Epithelial cell of esophagus (primary cell): ENCODE data around the gene OR2AT4.
"Not testable (repeated sequence)": the region's sequence is repeated elsewhere in the genome, so short reads cannot be mapped to it uniquely, and the experiment has no call there.

Source experiments
- DNase-seq: peaks from one replicate; pipeline ENCODE4 v3.0.0; 2010; ENCODE audit warnings: low read depth
- H3K4me3 ChIP-seq: 2 replicates; pipeline ENCODE4 v1.5.1; 2011; ENCODE audit warnings: mild to moderate bottlenecking, low read length, control low read depth
- TF ChIP-seq, protein P1 (sequence below): IDR thresholded peaks from 2 replicates; pipeline ENCODE4 v1.5.1; 2011; ENCODE audit warnings: low read depth, mild to moderate bottlenecking, low read length, control low read depth, inconsistent platforms; ENCODE audit not compliant: insufficient read depth; ENCODE audit errors: missing control alignments

The OR2AT4 gene

DNA sequence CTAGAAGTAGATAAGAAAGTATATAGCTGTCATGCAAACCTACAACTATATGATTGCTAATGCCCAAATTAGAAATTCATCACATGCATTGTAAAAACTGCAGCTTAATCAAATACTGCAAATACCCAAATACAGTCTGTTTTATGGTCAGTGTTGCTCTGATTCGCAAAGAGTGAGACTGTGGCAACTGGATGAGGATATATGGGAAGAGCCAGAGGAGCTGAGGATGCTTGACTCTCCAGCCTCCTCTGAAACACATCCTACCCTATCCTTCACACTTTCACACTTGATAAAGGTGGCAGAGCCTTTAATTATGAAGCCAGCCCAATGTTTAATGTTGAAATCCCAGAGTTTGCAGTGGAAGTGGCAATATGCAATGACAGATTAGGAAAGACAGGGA lies 21.9 kb upstream of the OR2AT4 start:
- TF ChIP-seq, protein P1, sequence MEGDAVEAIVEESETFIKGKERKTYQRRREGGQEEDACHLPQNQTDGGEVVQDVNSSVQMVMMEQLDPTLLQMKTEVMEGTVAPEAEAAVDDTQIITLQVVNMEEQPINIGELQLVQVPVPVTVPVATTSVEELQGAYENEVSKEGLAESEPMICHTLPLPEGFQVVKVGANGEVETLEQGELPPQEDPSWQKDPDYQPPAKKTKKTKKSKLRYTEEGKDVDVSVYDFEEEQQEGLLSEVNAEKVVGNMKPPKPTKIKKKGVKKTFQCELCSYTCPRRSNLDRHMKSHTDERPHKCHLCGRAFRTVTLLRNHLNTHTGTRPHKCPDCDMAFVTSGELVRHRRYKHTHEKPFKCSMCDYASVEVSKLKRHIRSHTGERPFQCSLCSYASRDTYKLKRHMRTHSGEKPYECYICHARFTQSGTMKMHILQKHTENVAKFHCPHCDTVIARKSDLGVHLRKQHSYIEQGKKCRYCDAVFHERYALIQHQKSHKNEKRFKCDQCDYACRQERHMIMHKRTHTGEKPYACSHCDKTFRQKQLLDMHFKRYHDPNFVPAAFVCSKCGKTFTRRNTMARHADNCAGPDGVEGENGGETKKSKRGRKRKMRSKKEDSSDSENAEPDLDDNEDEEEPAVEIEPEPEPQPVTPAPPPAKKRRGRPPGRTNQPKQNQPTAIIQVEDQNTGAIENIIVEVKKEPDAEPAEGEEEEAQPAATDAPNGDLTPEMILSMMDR, result no peak
- DNase-seq, result no peak
- H3K4me3 ChIP-seq, result no peak overlapping the region

DNA sequence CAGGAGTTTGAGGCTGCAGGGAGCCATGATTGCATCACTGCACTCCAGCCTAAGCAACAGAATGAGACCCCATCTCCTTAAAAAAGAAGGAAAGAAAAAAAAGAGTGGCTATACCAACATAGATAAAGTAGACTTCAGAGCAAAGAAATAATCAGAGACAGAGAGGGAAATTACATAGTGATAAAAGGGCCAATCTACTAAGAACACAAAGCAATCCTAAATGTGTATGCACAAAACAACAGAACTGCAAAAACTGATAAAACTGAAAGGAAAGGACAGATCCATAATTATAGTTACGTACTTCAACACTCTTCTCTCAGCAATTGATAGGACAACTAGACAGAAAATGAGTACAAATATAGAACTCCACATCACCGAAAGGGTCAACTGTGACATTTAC lies 17.8 kb upstream of the OR2AT4 start:
- DNase-seq, result no peak
- H3K4me3 ChIP-seq, result no peak overlapping the region
- TF ChIP-seq, protein P1, result no peak

DNA sequence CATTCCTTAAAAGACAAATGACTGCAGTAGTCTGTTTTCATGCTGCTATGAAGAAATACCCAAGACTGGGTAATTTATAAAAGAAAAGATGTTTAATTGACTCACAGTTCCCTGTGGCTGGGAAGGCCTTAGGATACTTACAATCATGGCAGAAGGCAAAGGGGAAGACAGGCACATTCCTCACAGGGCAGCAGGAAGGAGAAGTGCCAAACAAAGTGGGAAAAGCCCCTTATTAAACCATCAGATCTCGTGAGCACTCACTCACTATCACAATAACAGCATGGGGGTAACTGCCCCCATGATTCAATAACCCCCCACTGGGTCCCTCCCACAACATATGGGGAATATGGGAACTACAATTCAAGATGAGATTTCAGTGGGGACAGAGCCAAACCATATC lies 16.4 kb upstream of the OR2AT4 start:
- TF ChIP-seq, protein P1, result no peak
- no peak overlapping the region for H3K4me3 ChIP-seq
- DNase-seq, result no peak

DNA sequence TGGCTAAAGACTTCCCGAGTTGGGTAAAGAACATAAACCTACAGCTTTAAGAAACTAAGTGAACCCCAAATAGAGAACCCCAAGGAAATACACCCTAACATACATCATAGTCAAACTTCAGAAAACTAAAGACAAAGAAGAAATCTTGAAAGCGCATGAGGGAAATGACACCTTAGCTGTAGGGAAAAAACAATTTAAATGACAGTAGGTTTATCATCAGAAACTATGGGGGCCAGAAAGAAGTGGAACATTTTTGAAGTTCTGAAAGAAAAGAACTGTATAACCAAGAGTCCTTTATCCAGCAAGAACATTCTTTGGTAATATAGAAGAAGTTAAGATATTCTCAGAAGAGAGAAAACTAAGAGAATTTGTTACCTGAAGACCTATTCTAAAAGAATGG lies 15.5 kb upstream of the OR2AT4 start:
- no peak overlapping the region for H3K4me3 ChIP-seq
- TF ChIP-seq, protein P1, result no peak
- DNase-seq, result no peak

DNA sequence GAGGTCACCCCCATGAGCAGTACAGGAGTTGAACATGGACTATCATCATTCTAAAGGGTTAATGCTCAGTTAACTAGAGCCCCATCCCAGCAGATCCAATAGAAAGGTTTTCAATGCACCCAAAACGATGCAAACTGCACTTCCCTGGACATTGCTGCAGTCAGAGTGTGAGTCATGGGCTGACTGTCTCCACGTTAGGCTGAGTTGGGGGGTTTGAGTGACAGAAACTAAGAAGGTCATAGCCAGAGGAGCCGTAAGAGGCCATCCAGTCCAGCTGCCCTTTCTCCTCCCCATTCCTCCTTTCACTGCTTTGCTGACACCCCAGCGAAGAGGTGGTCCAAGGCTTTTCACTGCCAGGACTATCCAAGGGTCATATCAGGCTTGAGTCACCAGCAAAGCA lies 10.5 kb upstream of the OR2AT4 start:
- TF ChIP-seq, protein P1, result no peak
- no peak overlapping the region for H3K4me3 ChIP-seq
- DNase-seq, result no peak

DNA sequence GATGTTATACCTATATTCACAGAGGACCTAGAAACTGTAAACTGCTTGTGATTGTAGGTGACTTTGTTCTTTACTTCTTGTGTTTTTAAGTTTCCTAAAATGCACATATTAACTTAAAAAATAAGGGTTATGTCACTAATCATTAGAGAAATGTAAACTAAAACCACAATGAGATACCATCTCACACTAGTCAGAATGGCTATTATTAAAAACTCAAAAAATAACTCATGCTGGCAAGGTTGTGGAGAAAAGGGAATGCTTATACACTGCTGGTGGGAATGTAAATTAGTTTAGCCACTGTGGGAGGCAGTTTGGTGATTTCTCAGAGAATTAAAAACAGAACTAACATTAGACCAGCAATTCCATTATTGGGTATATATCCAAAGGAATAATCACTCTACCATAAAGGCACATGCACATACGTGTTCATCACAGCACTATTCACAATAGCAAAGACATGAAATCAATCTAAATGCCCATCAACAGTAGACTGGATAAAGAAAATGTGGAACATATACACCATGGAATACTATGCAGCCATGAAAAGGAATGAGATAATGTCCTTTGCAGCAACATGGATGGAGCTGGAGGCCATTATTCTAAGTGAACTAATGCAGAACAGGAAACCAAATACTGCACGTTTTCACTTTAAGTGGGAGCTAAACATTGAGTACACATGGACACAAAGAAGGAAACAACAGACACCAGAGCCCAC lies 9.4 kb upstream of the OR2AT4 start:
- DNase-seq, H3K4me3 ChIP-seq: not testable (repeated sequence)

DNA sequence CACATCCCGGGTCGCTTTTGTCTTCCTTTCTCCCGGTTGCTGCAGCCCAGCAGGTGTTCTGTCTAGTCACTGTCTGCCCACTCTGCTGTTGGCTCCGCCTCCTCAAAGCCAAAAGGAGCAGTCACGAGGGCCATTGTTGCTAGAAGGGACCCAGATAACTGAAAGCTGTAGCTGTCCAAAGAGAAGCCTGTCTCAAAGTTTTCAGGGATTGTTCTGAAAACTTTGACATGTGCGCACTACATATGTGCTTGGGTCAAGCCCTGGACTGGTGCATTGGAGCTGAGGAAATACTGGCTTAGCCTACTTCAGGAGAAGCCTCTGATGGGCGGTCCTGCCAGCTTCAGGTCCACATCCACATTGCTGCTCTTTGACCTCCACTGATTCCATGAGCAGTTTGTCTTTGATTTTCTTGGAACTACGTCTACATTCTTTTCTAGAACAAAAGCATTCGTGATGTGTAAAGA lies 8.8 kb upstream of the OR2AT4 start:
- TF ChIP-seq, protein P1, result no peak
- DNase-seq, result no peak
- H3K4me3 ChIP-seq, result no peak overlapping the region
